Liver (tissue), 9 donors: ENCODE results near the gene VGLL4. TPM values are rescaled to one million over a fixed set of nuclear protein-coding genes. Genes with fewer than 3 reads are reported as not detected.

Source experiments
- DNase-seq: peaks from one replicate; pipeline ENCODE4 v3.0.0-alpha.2; 2017; ENCODE audit warnings: low spot score
- H3K27ac ChIP-seq, 2 donors: one replicate each; pipeline ENCODE4 v1.7.0; 2013; ENCODE audit warnings: inconsistent platforms in 2 of 2, low read length in 2 of 2, control low read depth in 1 of 2, low read depth in 1 of 2, mild to moderate bottlenecking in 1 of 2
- H3K27me3 ChIP-seq, 4 donors: one replicate each; pipeline versions ENCODE4 v1.6.1 to v1.7.0; 2013; ENCODE audit warnings: low read length in 3 of 4, inconsistent platforms in 1 of 4, mild to moderate bottlenecking in 1 of 4, moderate library complexity in 1 of 4; ENCODE audit not compliant: control insufficient read depth in 4 of 4, insufficient read depth in 4 of 4
- H3K36me3 ChIP-seq, 4 donors: one replicate each; pipeline versions ENCODE4 v1.6.1 to v1.7.0; 2013; ENCODE audit warnings: low read length in 3 of 4, mild to moderate bottlenecking in 3 of 4, low read depth in 1 of 4, moderate library complexity in 1 of 4; ENCODE audit not compliant: control insufficient read depth in 4 of 4, insufficient read depth in 3 of 4
- H3K4me1 ChIP-seq, 4 donors: one replicate each; pipeline versions ENCODE4 v1.6.1 to v1.7.0; 2013; ENCODE audit warnings: low read length in 3 of 4, mild to moderate bottlenecking in 3 of 4, moderate library complexity in 1 of 4; ENCODE audit not compliant: control insufficient read depth in 4 of 4, insufficient read depth in 4 of 4
- H3K4me3 ChIP-seq, 3 donors: one replicate each; pipeline versions ENCODE4 v1.6.1 to v1.7.0; 2013; ENCODE audit warnings: low read length in 3 of 3, control low read depth in 1 of 3, low read depth in 1 of 3, mild to moderate bottlenecking in 1 of 3
- H3K9ac ChIP-seq, 2 donors: one replicate each; pipeline ENCODE4 v1.7.0; 2013; ENCODE audit warnings: low read length in 2 of 2, mild to moderate bottlenecking in 2 of 2, moderate library complexity in 2 of 2, control low read depth in 1 of 2, low read depth in 1 of 2
- H3K9me3 ChIP-seq, 4 donors: one replicate each; pipeline versions ENCODE4 v1.6.1 to v1.7.0; 2013; ENCODE audit warnings: low read length in 3 of 4; ENCODE audit not compliant: control insufficient read depth in 4 of 4
- FOXA1 ChIP-seq: IDR thresholded peaks from 2 replicates; pipeline ENCODE4 v1.6.1; 2016; ENCODE audit warnings: antibody characterized with exemption
- FOXA2 ChIP-seq: IDR thresholded peaks from 2 replicates; pipeline ENCODE4 v1.6.1; 2016; ENCODE audit warnings: antibody characterized with exemption
- GABPA ChIP-seq, 2 donors: IDR thresholded peaks in 1 of 2; conservative IDR thresholded peaks in 1 of 2; 2 replicates each; pipeline ENCODE4 v1.6.1; 2016; ENCODE audit warnings: antibody characterized with exemption in 2 of 2, mild to moderate bottlenecking in 1 of 2, moderate library complexity in 1 of 2
- HNF4G ChIP-seq: IDR thresholded peaks from 2 replicates; pipeline ENCODE4 v1.6.1; 2016; ENCODE audit warnings: antibody characterized with exemption
- JUND ChIP-seq, 2 donors: IDR thresholded peaks; 2 replicates each; pipeline ENCODE4 v1.6.1; 2016; ENCODE audit warnings: antibody characterized with exemption in 2 of 2
- NR2F2 ChIP-seq: IDR thresholded peaks from 2 replicates; pipeline ENCODE4 v1.6.1; 2016; ENCODE audit warnings: antibody characterized with exemption
- RAD21 ChIP-seq, 2 donors: IDR thresholded peaks; 2 replicates each; pipeline ENCODE4 v1.6.1; 2016; ENCODE audit warnings: antibody characterized with exemption in 2 of 2, mild to moderate bottlenecking in 2 of 2
- REST ChIP-seq: IDR thresholded peaks from 2 replicates; pipeline ENCODE4 v1.6.1; 2016; ENCODE audit warnings: antibody characterized with exemption, mild to moderate bottlenecking
- SP1 ChIP-seq: IDR thresholded peaks from 2 replicates; pipeline ENCODE4 v1.6.1; 2018; ENCODE audit warnings: antibody characterized with exemption, mild to moderate bottlenecking
- YY1 ChIP-seq: IDR thresholded peaks from 2 replicates; pipeline ENCODE4 v1.6.1; 2016; ENCODE audit warnings: antibody characterized with exemption, mild to moderate bottlenecking
- WGBS: extraction: QIAGEN DNeasy Blood & Tissue Kit; methylation state at CpG from one replicate; pipeline ENCODE4 v1.1.7; 2013; 5-methylcytosine and 5-hydroxymethylcytosine counted together
- polyA plus RNA-seq, 2 donors: library from polyadenylated mRNA; stranded (reverse) in 1 of 2; unstranded in 1 of 2; fragments of 200-250 nt in 1 of 2; fragments of >200 nt in 1 of 2; fragmentation: Nextera tagmentation in 1 of 2; extraction: Ambion mirVana in 1 of 2; gene quantifications; one replicate each; pipeline versions ENCODE4 v1.2.1 to v1.2.3, GENCODE V29; 2013 to 2015
- total RNA-seq, 2 donors: library from RNA; depleted of rRNA; stranded (reverse); fragments of >200 nt; gene quantifications; one replicate each; pipeline ENCODE4 v1.2.3, GENCODE V29; 2014
- TF ChIP-seq, protein P1 (sequence below): IDR thresholded peaks from 2 replicates; pipeline ENCODE4 v1.6.1; 2016; ENCODE audit warnings: antibody characterized with exemption
- TF ChIP-seq, protein P2 (sequence below): fragments of 150-350 bp; IDR thresholded peaks from 2 replicates; pipeline ENCODE4 v1.5.1; 2017; ENCODE audit warnings: improper control_type of control experiment, low read depth, low read length; ENCODE audit not compliant: missing input control
- donor health status: healthy.
- donor health status: healthy.
- donor health status: healthy.
- donor health status: healthy.
- donor health status: healthy.

The VGLL4 gene
- total and polyA plus RNA-seq, 4 donors: 7.2 to 27.9 (median 13.0) TPM

DNA sequence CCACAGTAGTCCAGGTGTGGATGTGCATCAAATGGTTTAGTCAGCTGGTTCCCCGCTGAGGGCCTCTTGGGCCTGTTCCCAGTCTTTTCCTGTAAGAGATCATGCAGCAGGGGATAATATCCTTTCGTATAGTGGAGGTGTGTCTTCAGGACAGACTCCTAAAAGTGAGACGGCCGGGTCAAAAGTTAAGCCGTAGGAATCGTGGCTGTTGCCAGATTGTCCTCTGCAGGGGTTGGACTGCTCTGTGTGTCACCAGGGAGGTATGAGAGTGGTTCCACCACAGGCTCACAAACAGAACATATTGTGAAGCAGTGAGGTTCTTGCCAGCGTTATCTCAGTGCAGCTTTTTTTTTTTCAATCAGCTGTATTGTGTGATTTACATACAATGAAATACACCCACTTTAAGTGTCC is 95.0 kb downstream of the VGLL4 start:
- no peak for DNase-seq
- Histone ChIP-seq H3K4me3 (no peak overlapping the region), H3K9ac (no peak overlapping the region), H3K4me1 (peaks cover 0 to 5% (median 3%) of the 10 kb centered on the region in 4 donors), H3K27me3 (no peaks in the 10 kb centered on the region), H3K27ac (no peak overlapping the region), H3K9me3 (no peaks in the 10 kb centered on the region), H3K36me3 (no peaks in the 10 kb centered on the region)
- TF ChIP-seq NR2F2: no peak
- TF ChIP-seq JUND (IDR thresholded peaks at IDR 0.05): no peak
- no peak for TF ChIP-seq FOXA2
- no peak for TF ChIP-seq FOXA1
- no peak for TF ChIP-seq GABPA (IDR thresholded peaks at IDR 0.05 in 1 of 2, conservative IDR thresholded peaks at IDR 0.05 in 1 of 2)
- TF ChIP-seq HNF4G: no peak
- no peak for TF ChIP-seq REST
- TF ChIP-seq, protein P1, sequence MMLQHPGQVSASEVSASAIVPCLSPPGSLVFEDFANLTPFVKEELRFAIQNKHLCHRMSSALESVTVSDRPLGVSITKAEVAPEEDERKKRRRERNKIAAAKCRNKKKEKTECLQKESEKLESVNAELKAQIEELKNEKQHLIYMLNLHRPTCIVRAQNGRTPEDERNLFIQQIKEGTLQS: no peak
- TF ChIP-seq, protein P2, sequence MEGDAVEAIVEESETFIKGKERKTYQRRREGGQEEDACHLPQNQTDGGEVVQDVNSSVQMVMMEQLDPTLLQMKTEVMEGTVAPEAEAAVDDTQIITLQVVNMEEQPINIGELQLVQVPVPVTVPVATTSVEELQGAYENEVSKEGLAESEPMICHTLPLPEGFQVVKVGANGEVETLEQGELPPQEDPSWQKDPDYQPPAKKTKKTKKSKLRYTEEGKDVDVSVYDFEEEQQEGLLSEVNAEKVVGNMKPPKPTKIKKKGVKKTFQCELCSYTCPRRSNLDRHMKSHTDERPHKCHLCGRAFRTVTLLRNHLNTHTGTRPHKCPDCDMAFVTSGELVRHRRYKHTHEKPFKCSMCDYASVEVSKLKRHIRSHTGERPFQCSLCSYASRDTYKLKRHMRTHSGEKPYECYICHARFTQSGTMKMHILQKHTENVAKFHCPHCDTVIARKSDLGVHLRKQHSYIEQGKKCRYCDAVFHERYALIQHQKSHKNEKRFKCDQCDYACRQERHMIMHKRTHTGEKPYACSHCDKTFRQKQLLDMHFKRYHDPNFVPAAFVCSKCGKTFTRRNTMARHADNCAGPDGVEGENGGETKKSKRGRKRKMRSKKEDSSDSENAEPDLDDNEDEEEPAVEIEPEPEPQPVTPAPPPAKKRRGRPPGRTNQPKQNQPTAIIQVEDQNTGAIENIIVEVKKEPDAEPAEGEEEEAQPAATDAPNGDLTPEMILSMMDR: no peak
- TF ChIP-seq RAD21 (IDR thresholded peaks at IDR 0.05): no peak
- TF ChIP-seq SP1: no peak
- no peak for TF ChIP-seq YY1
- 62% methylated on average over 7 of the region's 7 CpGs for WGBS

- Histone ChIP-seq H3K27me3 (no peaks in the 10 kb centered on the region), H3K9me3 (no peaks in the 10 kb centered on the region), H3K9ac (no peak overlapping the region), H3K4me3 (no peak overlapping the region), H3K36me3 (no peaks in the 10 kb centered on the region), H3K27ac (no peak overlapping the region), H3K4me1 (no peaks in the 10 kb centered on the region)
- no peak for DNase-seq
- TF ChIP-seq RAD21 (IDR thresholded peaks at IDR 0.05): no peak
- TF ChIP-seq, protein P1: no peak
- WGBS: 97% methylated on average over 2 of the region's 2 CpGs
These were observed 96.2 kb downstream of the VGLL4 start for GRCh38 chr3:11547498-11547897.

DNA sequence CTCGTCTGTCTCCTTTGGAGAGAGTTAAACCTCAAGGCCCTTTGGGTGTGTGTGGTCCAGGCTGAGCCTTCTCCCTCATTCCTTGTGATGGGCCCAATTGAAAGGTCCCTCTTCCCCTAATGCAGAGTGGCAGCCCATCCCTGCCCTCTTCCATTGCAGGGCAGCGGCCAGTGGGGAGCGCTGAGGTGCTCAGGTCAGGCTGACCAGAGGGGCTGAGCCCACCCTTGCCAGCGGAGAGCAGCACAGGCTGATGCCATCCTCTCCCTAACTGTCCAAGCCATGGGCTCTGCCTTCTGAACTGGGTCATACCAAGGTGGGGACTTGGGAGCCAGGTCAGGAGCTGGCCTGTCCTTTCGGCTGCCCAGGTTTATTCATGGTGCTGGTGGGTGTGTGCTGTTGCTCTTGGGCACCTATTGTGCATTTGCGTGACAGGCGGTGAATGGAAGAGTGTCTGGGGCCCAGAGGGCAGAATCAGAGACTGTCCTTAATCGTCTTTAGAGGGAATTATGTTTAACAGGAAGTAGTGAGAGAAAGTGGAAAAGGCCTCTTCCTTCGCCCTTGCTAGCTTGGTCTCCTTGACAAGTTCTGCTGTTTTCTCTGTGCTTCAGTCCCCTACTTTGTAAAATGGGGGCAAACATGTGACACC is 96.9 kb downstream of the VGLL4 start:
- Histone ChIP-seq H3K9ac (no peak overlapping the region), H3K9me3 (no peaks in the 10 kb centered on the region), H3K4me1 (no peaks in the 10 kb centered on the region), H3K4me3 (no peak overlapping the region), H3K27me3 (no peaks in the 10 kb centered on the region), H3K27ac (no peak overlapping the region), H3K36me3 (no peaks in the 10 kb centered on the region)
- TF ChIP-seq, protein P1: no peak
- TF ChIP-seq YY1: no peak
- no peak for TF ChIP-seq SP1
- WGBS: 89% methylated on average over 9 of the region's 9 CpGs
- no peak for DNase-seq
